ENCODE results near the gene HACD4.

GRCh38 chr9:20988671-20989315 lies 42.6 kb downstream of the HACD4 start:
- TF ChIP-seq CTCF (IDR thresholded peaks at IDR 0.05) = no peak
- no peak for TF ChIP-seq PBX3 (IDR thresholded peaks at IDR 0.05)
- no peak for TF ChIP-seq POLR2AphosphoS2 (conservative IDR thresholded peaks at IDR 0.05; ENCODE audit: low read length)
- no peak for TF ChIP-seq USF2 (IDR thresholded peaks at IDR 0.05)
- TF ChIP-seq POLR2A (IDR thresholded peaks at IDR 0.05; ENCODE audit: low read length) = no peak
- no peak for TF ChIP-seq RAD21 (conservative IDR thresholded peaks at IDR 0.05 in 1 of 2, IDR thresholded peaks at IDR 0.05 in 1 of 2)
- TF ChIP-seq ZSCAN20 (CRISPR knock-in tag; IDR thresholded peaks at IDR 0.05) = no peak
- TF ChIP-seq REST (IDR thresholded peaks at IDR 0.05) = no peak
- TF ChIP-seq ZFP36 (IDR thresholded peaks at IDR 0.05; ENCODE audit: borderline replicate concordance, partially characterized antibody) = no peak
- TF ChIP-seq MAFK (IDR thresholded peaks at IDR 0.05; ENCODE audit: partially characterized antibody) = no peak
